Astrocyte of the hippocampus (primary cell): Measurements from ENCODE around the gene AFF3.

Experiments used
- DNase-seq: peaks from one replicate; pipeline ENCODE4 v3.0.0; 2011; ENCODE audit warnings: low read depth, low spot score

AFF3 gene

GRCh38 chr2:100071335-100072043 lies 70.9 kb downstream of the AFF3 start:
- DNase-seq, result no peak

DNA sequence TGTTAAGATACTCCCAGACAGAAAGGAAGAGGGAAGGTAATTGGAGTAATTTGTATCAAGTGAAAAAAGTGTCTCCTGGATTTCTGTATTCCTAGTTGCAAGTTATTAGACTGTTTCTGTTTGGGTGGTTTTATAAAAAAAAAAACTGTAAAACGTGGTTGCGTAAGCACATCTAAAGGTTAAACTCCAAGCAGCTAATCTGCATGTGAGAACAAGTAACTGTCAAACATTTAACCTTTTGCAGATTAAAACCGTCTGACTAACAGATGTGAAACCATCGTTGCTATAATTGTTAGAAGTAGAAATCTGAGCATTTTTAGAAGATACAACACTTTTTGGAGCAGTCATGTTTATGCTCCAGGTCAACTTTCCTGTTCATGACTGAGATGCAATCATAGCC lies 72.3 kb downstream of the AFF3 start:
- no peak for DNase-seq

- DNase-seq, result no peak
Observed at GRCh38 chr2:100068395-100068794, 74.0 kb downstream of the AFF3 start.

DNA sequence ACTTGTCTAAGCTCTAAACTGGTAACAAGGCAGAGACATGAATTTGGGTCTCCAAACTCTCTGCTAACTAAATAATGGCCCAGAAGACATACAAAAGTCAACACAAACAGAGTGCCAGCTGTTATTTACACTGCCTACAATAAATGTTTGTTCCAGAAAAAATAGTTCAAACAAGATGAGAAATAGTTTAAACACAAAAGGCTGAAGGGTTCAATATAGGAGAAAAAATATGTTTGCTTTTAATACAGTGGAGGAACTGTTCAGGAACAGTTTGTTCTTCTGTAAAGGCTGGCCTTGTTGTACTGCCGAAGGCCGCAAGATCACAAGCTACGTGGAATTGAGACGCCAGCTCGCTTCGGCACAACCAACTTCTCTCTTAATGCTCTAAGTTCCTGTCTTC lies 74.6 kb downstream of the AFF3 start:
- DNase-seq, result no peak

- no peak for DNase-seq
Observed at GRCh38 chr2:100066856-100067255, 75.5 kb downstream of the AFF3 start.

GRCh38 chr2:100066246-100066645 lies 76.1 kb downstream of the AFF3 start:
- no peak for DNase-seq

DNA sequence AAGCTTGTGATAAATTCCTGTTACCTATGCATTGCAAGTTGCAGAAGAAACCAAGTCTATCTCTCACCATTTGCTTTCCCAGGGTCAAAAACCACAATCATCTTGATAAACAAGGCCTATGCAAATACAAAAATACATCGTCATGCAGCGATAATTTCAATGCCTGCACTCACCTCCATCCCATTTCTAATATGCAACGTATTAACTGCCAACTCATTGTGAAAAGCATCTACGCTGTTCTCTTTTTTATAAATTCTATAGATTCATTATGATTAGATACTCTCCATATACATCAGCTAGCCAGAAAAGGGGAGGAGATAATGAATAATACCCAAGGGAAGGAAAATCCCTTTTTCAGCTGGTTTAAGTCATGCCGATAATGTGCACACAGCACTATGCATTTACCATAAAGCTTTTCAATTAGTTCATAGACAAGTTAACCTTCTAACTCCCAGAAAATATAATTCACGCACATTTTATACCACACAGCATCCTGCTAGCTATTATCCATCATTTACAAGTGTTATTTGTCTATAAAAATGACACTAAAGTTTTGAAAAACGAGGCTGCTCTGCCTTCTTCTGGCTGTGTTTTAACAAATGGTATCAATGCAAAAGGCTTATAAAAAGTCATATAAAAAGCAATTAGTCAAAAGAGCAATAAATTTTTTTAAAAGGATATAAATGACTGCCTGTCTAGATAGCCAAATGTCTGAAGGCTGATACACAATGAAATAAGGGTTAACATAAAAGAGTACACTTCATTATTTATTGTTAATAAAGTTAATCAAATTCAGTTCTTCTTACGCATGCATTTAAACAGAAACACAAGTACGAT lies 77.6 kb downstream of the AFF3 start:
- DNase-seq, result no peak

GRCh38 chr2:100064165-100064564 lies 78.2 kb downstream of the AFF3 start:
- no peak for DNase-seq

DNA sequence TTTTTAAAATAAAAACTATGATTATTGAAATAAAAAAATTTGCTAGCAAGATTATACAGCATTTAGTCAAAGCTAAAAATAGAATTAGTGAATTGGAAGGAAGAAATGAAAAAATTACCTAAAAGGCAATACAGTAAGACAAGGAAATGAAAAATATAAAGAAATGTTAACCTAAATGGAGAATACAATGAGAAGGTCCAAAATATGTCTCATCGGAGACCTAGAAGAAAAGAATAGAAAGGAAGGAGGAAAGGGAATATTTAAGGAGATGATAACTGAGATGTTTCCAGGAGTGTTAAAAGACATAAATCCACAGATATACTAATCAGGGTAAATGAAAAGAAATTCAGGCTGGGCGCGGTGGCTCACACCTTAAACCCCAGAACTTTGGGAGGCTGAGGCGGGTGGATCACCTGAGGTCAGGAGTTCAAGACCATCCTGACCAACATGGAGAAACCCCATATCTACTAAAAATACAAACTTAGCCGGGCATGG lies 78.9 kb downstream of the AFF3 start:
- no peak for DNase-seq

DNA sequence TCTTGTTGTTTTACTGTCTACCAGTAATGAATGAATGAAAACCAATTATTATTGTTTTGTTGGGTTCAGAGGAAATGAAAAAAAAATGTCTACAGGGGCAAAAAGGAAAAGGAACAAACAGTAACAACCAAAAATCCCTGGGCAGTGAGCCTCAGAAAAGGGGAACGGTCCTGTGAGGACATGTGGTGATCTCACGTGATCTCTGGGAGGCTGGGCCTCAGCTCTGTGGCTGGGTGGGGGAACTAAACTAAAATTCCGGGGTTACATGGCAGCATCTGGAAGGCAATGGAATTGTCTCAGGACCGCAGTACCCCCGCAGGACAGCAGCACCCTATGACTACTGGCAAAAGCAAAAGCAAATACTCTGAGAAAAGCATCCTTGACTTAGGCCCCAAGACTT lies 80.1 kb downstream of the AFF3 start:
- no peak for DNase-seq

DNA sequence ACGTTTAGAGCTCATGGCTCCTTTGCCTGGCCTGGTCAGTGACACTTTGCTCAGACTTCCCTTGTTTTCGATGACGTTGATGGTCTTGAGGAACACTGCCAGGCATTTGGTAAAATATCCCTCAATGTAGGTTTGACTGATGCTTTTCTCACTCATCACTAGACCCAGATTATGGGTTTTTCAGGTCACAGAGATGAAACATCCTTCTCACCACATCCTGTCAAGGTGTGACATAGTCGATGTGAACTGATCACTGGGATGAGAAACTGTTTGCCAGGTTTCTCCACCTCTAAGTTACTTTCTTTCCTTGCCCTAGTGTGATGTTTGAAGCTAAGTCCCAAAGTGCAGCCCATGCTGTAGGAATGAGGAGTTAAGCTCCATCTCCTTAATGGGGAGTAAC lies 81.5 kb downstream of the AFF3 start:
- no peak for DNase-seq

GRCh38 chr2:100059638-100060037 lies 82.8 kb downstream of the AFF3 start:
- no peak for DNase-seq

- peak; percentile 48 for DNase-seq
Observed at GRCh38 chr2:100057901-100058261, 84.5 kb downstream of the AFF3 start.

DNA sequence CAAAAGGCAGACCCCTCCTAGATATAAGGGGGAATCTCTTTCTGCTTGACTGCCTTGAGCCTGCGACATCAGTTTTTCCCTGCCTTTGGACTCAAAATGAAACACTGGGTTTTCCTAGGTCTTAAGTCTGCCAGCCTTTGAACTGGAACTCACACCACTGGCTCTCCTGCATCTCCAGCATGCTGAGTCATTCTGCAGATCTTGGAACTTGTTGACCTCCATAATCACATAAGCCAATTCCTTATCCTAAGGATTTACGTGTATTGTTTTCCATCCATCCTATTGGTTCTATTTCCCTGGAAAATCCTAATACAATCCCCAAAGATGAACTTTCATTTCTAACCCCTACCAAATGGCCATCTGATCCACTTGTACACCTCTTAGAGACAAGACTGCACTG lies 88.0 kb downstream of the AFF3 start:
- no peak for DNase-seq

DNA sequence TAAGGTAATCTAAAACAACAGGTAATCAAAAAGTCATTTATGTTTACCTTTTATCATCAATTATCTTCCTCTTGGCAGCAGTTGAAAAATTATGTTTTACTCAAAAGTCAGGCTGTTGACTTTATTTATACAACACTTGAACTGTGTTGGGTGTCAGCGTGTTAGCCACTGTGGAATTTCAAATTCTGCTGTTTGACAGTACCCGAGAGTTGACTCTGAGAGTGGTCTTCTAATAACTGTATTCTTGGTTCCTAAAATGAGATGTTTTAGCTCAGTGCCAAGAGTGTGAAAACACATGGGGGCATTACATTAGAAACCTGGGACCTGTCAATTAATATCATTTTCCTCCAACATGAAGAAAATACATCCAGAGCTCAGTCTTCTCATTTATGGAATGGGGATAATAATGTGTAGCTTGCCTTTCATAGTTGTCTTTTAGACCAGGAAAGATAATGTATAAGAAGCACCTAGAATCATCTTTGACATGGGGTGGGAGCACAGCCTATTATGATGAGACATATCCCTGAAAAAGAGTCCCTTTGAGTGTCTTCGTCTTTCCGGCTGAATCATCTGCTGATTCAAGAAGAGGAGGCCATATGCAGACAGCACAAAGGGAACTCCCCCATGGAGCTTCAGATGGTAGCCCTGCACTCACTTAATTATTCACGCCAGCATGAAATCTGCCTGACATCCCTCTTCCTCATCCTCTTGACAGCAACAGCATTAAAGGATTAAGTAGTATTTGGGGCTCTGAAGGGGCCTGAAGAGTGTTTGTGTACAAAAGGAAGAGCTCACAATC lies 89.1 kb downstream of the AFF3 start:
- no peak for DNase-seq

- no peak for DNase-seq
Observed at GRCh38 chr2:100052650-100053049, 89.7 kb downstream of the AFF3 start.

GRCh38 chr2:100051253-100051652 lies 91.1 kb downstream of the AFF3 start:
- DNase-seq, result no peak

GRCh38 chr2:100050685-100051084 lies 91.7 kb downstream of the AFF3 start:
- no peak for DNase-seq

- DNase-seq, result no peak
Observed at GRCh38 chr2:100046961-100047947, 95.1 kb downstream of the AFF3 start.

- DNase-seq, result no peak
Observed at GRCh38 chr2:100045000-100045399, 97.4 kb downstream of the AFF3 start.

DNA sequence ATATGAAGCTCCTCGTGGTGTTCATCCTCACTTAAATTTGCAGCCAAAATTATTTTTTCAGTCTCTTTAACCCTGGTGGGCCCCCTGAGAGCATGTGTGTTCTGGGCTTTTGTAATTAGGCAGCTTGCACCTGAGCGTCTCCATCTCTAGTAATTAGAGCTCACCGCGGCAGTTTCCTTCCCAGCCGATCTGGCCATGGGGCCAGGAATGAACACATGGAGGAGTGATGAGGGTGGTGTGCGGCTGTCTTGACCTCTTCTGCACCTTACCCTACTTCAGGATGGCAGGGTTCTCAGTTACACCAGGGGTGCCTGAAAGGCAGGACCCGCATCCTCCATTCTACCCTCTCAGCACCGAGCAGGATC lies 98.5 kb downstream of the AFF3 start:
- DNase-seq, result no peak
